Neural progenitor cell (in vitro differentiated cells): ENCODE measurements around the gene SRL. TPM values are rescaled to one million over a fixed set of nuclear protein-coding genes. Genes with fewer than 3 reads are reported as not detected.

Source experiments
- DNase-seq: peaks from one replicate; pipeline ENCODE4 v3.0.0-alpha.2; 2016; ENCODE audit warnings: low spot score
- H2AFZ ChIP-seq: fragments of 200-600 bp; sonication (generic); replicated peaks from 2 replicates; pipeline ENCODE4 v1.6.1; 2016; ENCODE audit warnings: antibody characterized with exemption
- H3F3A ChIP-seq: fragments of 200-600 bp; sonication (generic); 2 replicates; pipeline ENCODE4 v1.6.1; 2016; ENCODE audit warnings: antibody characterized with exemption, low read depth
- H3K27ac ChIP-seq: fragments of 200-600 bp; sonication (generic); 2 replicates; pipeline ENCODE4 v1.5.1; 2016; ENCODE audit warnings: mild to moderate bottlenecking
- H3K27me3 ChIP-seq: fragments of 200-600 bp; sonication (generic); 2 replicates; pipeline ENCODE4 v1.6.1; 2016; ENCODE audit warnings: mild to moderate bottlenecking, moderate library complexity
- H3K36me3 ChIP-seq: fragments of 200-600 bp; sonication (generic); 2 replicates; pipeline ENCODE4 v1.5.1; 2016
- H3K4me1 ChIP-seq: fragments of 200-600 bp; sonication (generic); 2 replicates; pipeline ENCODE4 v1.6.1; 2016; ENCODE audit warnings: mixed run types
- H3K4me2 ChIP-seq: fragments of 200-600 bp; sonication (generic); 2 replicates; pipeline ENCODE4 v1.6.1; 2016
- H3K4me3 ChIP-seq: fragments of 200-600 bp; sonication (generic); 2 replicates; pipeline ENCODE4 v1.5.1; 2016
- H3K79me2 ChIP-seq: fragments of 200-600 bp; sonication (generic); 2 replicates; pipeline ENCODE4 v1.6.1; 2016; ENCODE audit warnings: low read depth
- H3K9ac ChIP-seq: fragments of 200-600 bp; sonication (generic); 2 replicates; pipeline ENCODE4 v1.6.1; 2016
- H3K9me3 ChIP-seq: fragments of 200-600 bp; sonication (generic); 2 replicates; pipeline ENCODE4 v1.5.1; 2016; ENCODE audit warnings: low read depth
- H4K20me1 ChIP-seq: fragments of 200-600 bp; sonication (generic); 2 replicates; pipeline ENCODE4 v1.6.1; 2016; ENCODE audit warnings: low read depth
- H3K27ac Mint-ChIP-seq: 3 replicates; pipeline ENCODE4 v1.8.0; 2021; ENCODE audit warnings: mixed read lengths
- H3K27me3 Mint-ChIP-seq: 2 replicates; pipeline ENCODE4 v1.8.0; 2022; ENCODE audit warnings: low read depth, mild to moderate bottlenecking, inconsistent platforms, moderate library complexity, mixed read lengths; ENCODE audit not compliant: insufficient read depth
- H3K36me3 Mint-ChIP-seq: 3 replicates; pipeline ENCODE4 v1.8.0; 2021; ENCODE audit warnings: mixed read lengths
- H3K4me1 Mint-ChIP-seq: 3 replicates; pipeline ENCODE4 v1.8.0; 2021; ENCODE audit warnings: mixed read lengths
- H3K4me3 Mint-ChIP-seq: 3 replicates; pipeline ENCODE4 v1.8.0; 2021; ENCODE audit warnings: mild to moderate bottlenecking, moderate library complexity, mixed read lengths
- H3K9me3 Mint-ChIP-seq: 3 replicates; pipeline ENCODE4 v1.8.0; 2020; ENCODE audit warnings: mixed read lengths
- CTCF ChIP-seq: fragments of 200-600 bp; sonication (generic); IDR thresholded peaks from 2 replicates; pipeline ENCODE4 v1.5.1; 2017; ENCODE audit warnings: antibody characterized with exemption, mild to moderate bottlenecking
- EZH2 ChIP-seq: fragments of 200-600 bp; sonication (generic); IDR thresholded peaks from 2 replicates; pipeline ENCODE4 v1.6.1; 2017; ENCODE audit warnings: antibody characterized with exemption, mild to moderate bottlenecking, moderate library complexity
- EZH2phosphoT487 ChIP-seq: fragments of 200-600 bp; sonication (generic); IDR thresholded peaks from 2 replicates; pipeline ENCODE4 v1.6.1; 2017; ENCODE audit warnings: antibody characterized with exemption
- total RNA-seq: library from RNA; depleted of rRNA; stranded (reverse); fragments of >200 nt; gene quantifications from 2 replicates; pipeline ENCODE4 v1.2.3, GENCODE V29; 2015; ENCODE audit warnings: low replicate concordance

The SRL gene
- total RNA-seq, 1 donor from 2014 or later = 0.22 TPM

GRCh38 chr16:4277987-4278513 lies 36.2 kb upstream of the SRL start:
- no peaks in the 10 kb centered on the region for H3K36me3 Mint-ChIP-seq
- Histone ChIP-seq H3K27ac (no peak overlapping the region), H3K79me2 (peaks cover 18% of the 10 kb centered on the region), H3K36me3 (no peaks in the 10 kb centered on the region), H2AFZ (no peak overlapping the region), H3K4me3 (no peak overlapping the region), H3K9ac (no peak overlapping the region), H3K9me3 (no peaks in the 10 kb centered on the region), H3K27me3 (no peaks in the 10 kb centered on the region), H3K4me1 (no peaks in the 10 kb centered on the region), H3F3A (peaks cover 29% of the 10 kb centered on the region), H4K20me1 (no peaks in the 10 kb centered on the region), H3K4me2 (no peak overlapping the region)
- TF ChIP-seq EZH2 (no peak), EZH2phosphoT487 (no peak), CTCF (no peak)
- no peak for DNase-seq
- no peaks in the 10 kb centered on the region for H3K9me3 Mint-ChIP-seq
- no peak overlapping the region for H3K27ac Mint-ChIP-seq
- H3K4me1 Mint-ChIP-seq = peaks cover 7% of the 10 kb centered on the region
- H3K4me3 Mint-ChIP-seq = no peak overlapping the region
- peaks cover 7% of the 10 kb centered on the region for H3K27me3 Mint-ChIP-seq

GRCh38 chr16:4275861-4276260 lies 34.0 kb upstream of the SRL start:
- Histone ChIP-seq H3K9ac (no peak overlapping the region), H3K79me2 (peaks cover 35% of the 10 kb centered on the region), H2AFZ (no peak overlapping the region), H3K36me3 (no peaks in the 10 kb centered on the region), H3K9me3 (no peaks in the 10 kb centered on the region), H3K4me3 (no peak overlapping the region), H3K27ac (no peak overlapping the region), H3K27me3 (no peaks in the 10 kb centered on the region), H3F3A (peaks cover 45% of the 10 kb centered on the region), H3K4me1 (peaks cover 2% of the 10 kb centered on the region), H4K20me1 (peaks cover under 1% of the 10 kb centered on the region), H3K4me2 (no peak overlapping the region)
- TF ChIP-seq CTCF (no peak), EZH2phosphoT487 (no peak), EZH2 (no peak)
- H3K27me3 Mint-ChIP-seq = peaks cover 8% of the 10 kb centered on the region
- H3K36me3 Mint-ChIP-seq = no peaks in the 10 kb centered on the region
- H3K27ac Mint-ChIP-seq = no peak overlapping the region
- H3K9me3 Mint-ChIP-seq = no peaks in the 10 kb centered on the region
- peaks cover 6% of the 10 kb centered on the region for H3K4me1 Mint-ChIP-seq
- peak overlapping the region; percentile 24 for H3K4me3 Mint-ChIP-seq
- no peak for DNase-seq

GRCh38 chr16:4273858-4274311 lies 32.0 kb upstream of the SRL start:
- Histone ChIP-seq H2AFZ (peak overlapping the region; percentile 10), H3K27ac (peak overlapping the region; percentile 61), H3K4me1 (peaks cover 4% of the 10 kb centered on the region), H3K4me3 (peak overlapping the region; percentile 100), H3K36me3 (no peaks in the 10 kb centered on the region), H3K4me2 (peak overlapping the region; percentile 78), H3K27me3 (no peaks in the 10 kb centered on the region), H3K9me3 (no peaks in the 10 kb centered on the region), H3K79me2 (peaks cover 55% of the 10 kb centered on the region), H3K9ac (peak overlapping the region; percentile 47), H3F3A (peaks cover 45% of the 10 kb centered on the region), H4K20me1 (peaks cover 17% of the 10 kb centered on the region)
- Mint-ChIP-seq H3K27ac (peak overlapping the region; percentile 91), H3K36me3 (no peaks in the 10 kb centered on the region), H3K27me3 (peaks cover 4% of the 10 kb centered on the region), H3K9me3 (no peaks in the 10 kb centered on the region), H3K4me3 (peak overlapping the region; percentile 96), H3K4me1 (peaks cover 8% of the 10 kb centered on the region)
- DNase-seq = peak; percentile 76
- TF ChIP-seq EZH2 (no peak), CTCF (peak; percentile 55), EZH2phosphoT487 (no peak)
